GM15510 (cell line): ENCODE data around the gene KEL.

Source experiments
- POLR2A ChIP-seq: IDR thresholded peaks from 3 replicates; pipeline ENCODE4 v1.6.1; 2011; ENCODE audit warnings: borderline replicate concordance; ENCODE audit not compliant: insufficient read length; ENCODE audit errors: extremely low read depth

The KEL gene

GRCh38 chr7:142919656-142920055, 42.5 kb downstream of the KEL start:
- TF ChIP-seq POLR2A: no peak

- TF ChIP-seq POLR2A: no peak
Observed at GRCh38 chr7:142918901-142919300, 43.3 kb downstream of the KEL start.

GRCh38 chr7:142917447-142917846, 44.7 kb downstream of the KEL start:
- TF ChIP-seq POLR2A: no peak

- no peak for TF ChIP-seq POLR2A
Observed at GRCh38 chr7:142916508-142916907, 45.7 kb downstream of the KEL start.

GRCh38 chr7:142915315-142915714, 46.8 kb downstream of the KEL start:
- TF ChIP-seq POLR2A: no peak

- TF ChIP-seq POLR2A: no peak
Observed at GRCh38 chr7:142914121-142914520, 48.0 kb downstream of the KEL start.

GRCh38 chr7:142913566-142913965, 48.6 kb downstream of the KEL start:
- no peak for TF ChIP-seq POLR2A

- TF ChIP-seq POLR2A: no peak
Observed at GRCh38 chr7:142913051-142913450, 49.1 kb downstream of the KEL start.

- no peak for TF ChIP-seq POLR2A
Observed at GRCh38 chr7:142910481-142910880, 51.7 kb downstream of the KEL start.

- no peak for TF ChIP-seq POLR2A
Observed at GRCh38 chr7:142910031-142910433, 52.1 kb downstream of the KEL start.

- TF ChIP-seq POLR2A: no peak
Observed at GRCh38 chr7:142908921-142909890, 53.0 kb downstream of the KEL start.

GRCh38 chr7:142908290-142908689, 53.9 kb downstream of the KEL start:
- no peak for TF ChIP-seq POLR2A

GRCh38 chr7:142906643-142907042, 55.5 kb downstream of the KEL start:
- TF ChIP-seq POLR2A: no peak

- no peak for TF ChIP-seq POLR2A
Observed at GRCh38 chr7:142905759-142906158, 56.4 kb downstream of the KEL start.

- no peak for TF ChIP-seq POLR2A
Observed at GRCh38 chr7:142904128-142904527, 58.0 kb downstream of the KEL start.

GRCh38 chr7:142901426-142902259, 60.5 kb downstream of the KEL start:
- no peak for TF ChIP-seq POLR2A

- TF ChIP-seq POLR2A: no peak
Observed at GRCh38 chr7:142899661-142900060, 62.5 kb downstream of the KEL start.
